IMR-90 (cell line): ENCODE data around the gene PPFIA2. TPM values are rescaled to one million over a fixed set of nuclear protein-coding genes. Genes with fewer than 3 reads are reported as not detected.

Experiments used
- ATAC-seq: fragments of 200-7000 bp; cut with Tn5 transposase; 2 replicates; pipeline ENCODE4 v1.9.1; 2020; ENCODE audit warnings: low read depth, mild to moderate bottlenecking, moderate library complexity
- BruUV-seq: library from RNA; stranded (reverse); fragments of 400-500 nt; replicated peaks from 2 replicates; lab custom pipeline; 2021; lab: Mats Ljungman, UMichigan
- CTCF ChIA-PET: fragments of 300-600 bp; formaldehyde crosslinking; extraction: SDS; loops from one replicate; lab custom pipeline; 2021; ENCODE audit warnings: antibody characterized with exemption; lab: Yijun Ruan, JAX
- POLR2A ChIA-PET: fragments of 300-600 bp; sonication (Branson Sonifier 250); formaldehyde crosslinking; loops from one replicate; lab custom pipeline; 2022; ENCODE audit warnings: antibody characterized with exemption; ENCODE audit not compliant: unreplicated experiment; lab: Charles Lee
- DNase-seq: peaks from one replicate; pipeline ENCODE4 v3.0.0; 2013
- H2AFZ ChIP-seq: replicated peaks from 2 replicates; pipeline ENCODE3; 2013; ENCODE audit warnings: low read length, mild to moderate bottlenecking; ENCODE audit not compliant: poor library complexity
- H2AK5ac ChIP-seq: 2 replicates; pipeline ENCODE4 v1.6.1; 2013; ENCODE audit warnings: low read depth, low read length, inconsistent platforms
- H2AK9ac ChIP-seq: replicated peaks from 2 replicates; pipeline ENCODE3; 2013; ENCODE audit warnings: mild to moderate bottlenecking, low read depth, low read length, moderate library complexity; ENCODE audit not compliant: poor library complexity
- H2BK120ac ChIP-seq: 2 replicates; pipeline ENCODE4 v1.6.1; 2013; ENCODE audit warnings: low read depth, low read length, inconsistent platforms
- H2BK15ac ChIP-seq: 3 replicates; pipeline ENCODE4 v1.6.1; 2013; ENCODE audit warnings: low read depth, low read length, inconsistent platforms
- H2BK20ac ChIP-seq: 2 replicates; pipeline ENCODE4 v1.6.1; 2013; ENCODE audit warnings: low read depth, mild to moderate bottlenecking, inconsistent platforms, low read length, moderate library complexity
- H2BK5ac ChIP-seq: 2 replicates; pipeline ENCODE4 v1.6.1; 2013; ENCODE audit warnings: mild to moderate bottlenecking, low read depth, low read length, inconsistent platforms; ENCODE audit not compliant: poor library complexity, severe bottlenecking
- H3K14ac ChIP-seq: replicated peaks from 2 replicates; pipeline ENCODE4 v1.6.1; 2013; ENCODE audit warnings: low read depth, low read length, inconsistent platforms
- H3K18ac ChIP-seq: 2 replicates; pipeline ENCODE4 v1.6.1; 2013; ENCODE audit warnings: low read depth, low read length, control low read depth
- H3K23ac ChIP-seq: 2 replicates; pipeline ENCODE4 v1.6.1; 2013; ENCODE audit warnings: low read depth, low read length, inconsistent platforms
- H3K27ac ChIP-seq: 2 replicates; pipeline ENCODE4 v1.5.1; 2013; ENCODE audit warnings: mild to moderate bottlenecking, control low read depth, low read length; ENCODE audit not compliant: insufficient read depth
- H3K27me3 ChIP-seq: 2 replicates; pipeline ENCODE4 v1.6.1; 2013; ENCODE audit warnings: low read length; ENCODE audit not compliant: control insufficient read depth, insufficient read depth
- H3K36me3 ChIP-seq: 2 replicates; pipeline ENCODE4 v1.6.1; 2013; ENCODE audit warnings: low read length, mixed read lengths; ENCODE audit not compliant: control insufficient read depth, insufficient read depth
- H3K4ac ChIP-seq: 2 replicates; pipeline ENCODE4 v1.6.1; 2013; ENCODE audit warnings: low read depth, low read length, inconsistent platforms
- H3K4me1 ChIP-seq: 2 replicates; pipeline ENCODE4 v1.6.1; 2013; ENCODE audit warnings: low read length, mixed read lengths; ENCODE audit not compliant: control insufficient read depth, insufficient read depth
- H3K4me2 ChIP-seq: 2 replicates; pipeline ENCODE4 v1.6.1; 2013; ENCODE audit warnings: low read depth, mild to moderate bottlenecking, control low read depth, low read length, moderate library complexity
- H3K4me3 ChIP-seq: 2 replicates; pipeline ENCODE4 v1.5.1; 2013; ENCODE audit warnings: low read depth, mild to moderate bottlenecking, control low read depth, low read length, moderate library complexity; ENCODE audit not compliant: insufficient read depth
- H3K56ac ChIP-seq: 2 replicates; pipeline ENCODE4 v1.6.1; 2013; ENCODE audit warnings: low read length, inconsistent platforms; ENCODE audit not compliant: insufficient read depth; ENCODE audit errors: extremely low read depth
- H3K79me1 ChIP-seq, 2 experiments: 2 replicates each; pipeline ENCODE4 v1.6.1; 2013; ENCODE audit warnings: low read length in 2 of 2, inconsistent platforms in 1 of 2, low read depth in 1 of 2
- H3K9ac ChIP-seq: 2 replicates; pipeline ENCODE4 v1.6.1; 2013; ENCODE audit warnings: low read depth, low read length, control low read depth
- H3K9me1 ChIP-seq: 2 replicates; pipeline ENCODE4 v1.6.1; 2013; ENCODE audit warnings: low read length, inconsistent platforms; ENCODE audit not compliant: insufficient read depth
- H3K9me3 ChIP-seq: 2 replicates; pipeline ENCODE4 v1.6.1; 2013; ENCODE audit warnings: low read length; ENCODE audit not compliant: control insufficient read depth, insufficient read depth
- H4K20me1 ChIP-seq: 2 replicates; pipeline ENCODE4 v1.6.1; 2013; ENCODE audit warnings: low read length, inconsistent platforms; ENCODE audit not compliant: insufficient read depth
- H4K5ac ChIP-seq: 2 replicates; pipeline ENCODE4 v1.6.1; 2013; ENCODE audit warnings: mild to moderate bottlenecking, low read depth, low read length, control low read depth
- H4K8ac ChIP-seq, 2 experiments: 2 replicates each; pipeline ENCODE4 v1.6.1; 2013; ENCODE audit warnings: low read depth in 2 of 2, low read length in 2 of 2, control low read depth in 1 of 2, inconsistent platforms in 1 of 2
- H4K91ac ChIP-seq: 2 replicates; pipeline ENCODE4 v1.6.1; 2013; ENCODE audit warnings: low read depth, low read length, inconsistent platforms; ENCODE audit not compliant: insufficient read depth
- BHLHE40 ChIP-seq: fragments of 150-350 bp; IDR thresholded peaks from 2 replicates; pipeline ENCODE4 v1.6.1; 2016; ENCODE audit warnings: mild to moderate bottlenecking, low read depth, low read length
- CEBPB ChIP-seq: IDR thresholded peaks from 2 replicates; pipeline ENCODE4 v1.6.1; 2012; ENCODE audit warnings: low read depth, low read length, improper control_type of control experiment
- CHD1 ChIP-seq: IDR thresholded peaks from 2 replicates; pipeline ENCODE4 v1.6.1; 2012; ENCODE audit warnings: low read depth, low read length, improper control_type of control experiment
- CTCF ChIP-seq: conservative IDR thresholded peaks from 2 replicates; pipeline ENCODE4 v1.5.1; 2012; ENCODE audit warnings: mild to moderate bottlenecking, low read depth, low read length, improper control_type of control experiment
- ELK1 ChIP-seq: fragments of 150-350 bp; IDR thresholded peaks from 2 replicates; pipeline ENCODE4 v1.6.1; 2016; ENCODE audit warnings: low read depth, mild to moderate bottlenecking, low read length, moderate library complexity, borderline replicate concordance
- FOS ChIP-seq: fragments of 150-350 bp; IDR thresholded peaks from 2 replicates; pipeline ENCODE4 v1.6.1; 2016; ENCODE audit warnings: low read depth, low read length
- MAFK ChIP-seq: IDR thresholded peaks from 2 replicates; pipeline ENCODE4 v1.6.1; 2012; ENCODE audit warnings: low read depth, low read length, improper control_type of control experiment
- MAZ ChIP-seq: IDR thresholded peaks from 2 replicates; pipeline ENCODE4 v1.6.1; 2012; ENCODE audit warnings: low read depth, mild to moderate bottlenecking, low read length, improper control_type of control experiment, moderate library complexity, borderline replicate concordance
- MXI1 ChIP-seq: IDR thresholded peaks from 2 replicates; pipeline ENCODE4 v1.6.1; 2012; ENCODE audit warnings: low read depth, mild to moderate bottlenecking, low read length, moderate library complexity, borderline replicate concordance
- NFE2L2 ChIP-seq: fragments of 150-350 bp; IDR thresholded peaks from 2 replicates; pipeline ENCODE4 v1.6.1; 2016; ENCODE audit warnings: low read depth, mild to moderate bottlenecking, low read length
- POLR2A ChIP-seq: IDR thresholded peaks from 2 replicates; pipeline ENCODE4 v1.6.1; 2012; ENCODE audit warnings: mild to moderate bottlenecking, low read depth, low read length
- RAD21 ChIP-seq: IDR thresholded peaks from 2 replicates; pipeline ENCODE4 v1.6.1; 2012; ENCODE audit warnings: low read length, improper control_type of control experiment
- RCOR1 ChIP-seq: IDR thresholded peaks from 2 replicates; pipeline ENCODE4 v1.6.1; 2012; ENCODE audit warnings: mild to moderate bottlenecking, low read length, improper control_type of control experiment; ENCODE audit not compliant: insufficient replicate concordance
- RFX5 ChIP-seq: IDR thresholded peaks from 2 replicates; pipeline ENCODE4 v1.8.0; 2012; ENCODE audit warnings: low read depth, mild to moderate bottlenecking, low read length, moderate library complexity
- SMC3 ChIP-seq: fragments of 150-350 bp; IDR thresholded peaks from 2 replicates; pipeline ENCODE4 v1.6.1; 2016; ENCODE audit warnings: low read depth, mild to moderate bottlenecking, antibody characterized with exemption, low read length, moderate library complexity
- dilution Hi-C: fragments of 300-500 bp; cut with HindIII; formaldehyde crosslinking; loops from one replicate; pipeline ENCODE4 v1.14.3; 2018; ENCODE audit warnings: low sequenced_read_pairs; ENCODE audit not compliant: unreplicated experiment
- in situ Hi-C: fragments of 300-500 bp; cut with MboI; formaldehyde crosslinking; loops from 3 replicates; pipeline ENCODE4 v1.14.3; 2019; ENCODE audit warnings: low sequenced_read_pairs, inconsistent platforms, mixed read lengths
- intact Hi-C: fragments of 100-400 bp; cut with micrococcal nuclease; formaldehyde crosslinking; loops from 2 replicates; pipeline ENCODE4 v1.10.0; 2022
- polyA plus RNA-seq, 3 experiments: library from polyadenylated mRNA; depleted of rRNA; stranded (reverse); fragments of >200 nt; gene quantifications; 2 replicates each; pipeline ENCODE4 v1.2.3, GENCODE V29; 2012; ENCODE audit warnings: low replicate concordance in 1 of 3
- total RNA-seq: library from RNA; depleted of rRNA; stranded (reverse); fragments of >200 nt; gene quantifications from 2 replicates; pipeline ENCODE4 v1.2.3, GENCODE V29; 2012
- TF ChIP-seq, protein P1 (sequence below): fragments of 150-350 bp; IDR thresholded peaks from 2 replicates; pipeline ENCODE4 v1.6.1; 2017; ENCODE audit warnings: mild to moderate bottlenecking, antibody characterized with exemption, low read length, low read depth

PPFIA2 gene
- total and polyA plus RNA-seq, 2 of the 4 experiments (the other 2 are of a cell fraction) = 0.29 to 1.3 TPM

- no peaks in the 10 kb centered on the region for H3K9me1 ChIP-seq
- no peak overlapping the region for H2AK9ac ChIP-seq
- no peak overlapping the region for H2BK20ac ChIP-seq
- POLR2A ChIA-PET = no interaction called here
- BruUV-seq = no TSS peak
- TF ChIP-seq RFX5 (no peak), RAD21 (no peak), FOS (no peak), CEBPB (no peak), RCOR1 (no peak), CTCF (no peak), MAZ (no peak), ELK1 (no peak), CHD1 (no peak), POLR2A (no peak), SMC3 (no peak), BHLHE40 (no peak), NFE2L2 (no peak), MAFK (no peak), MXI1 (no peak)
- TF ChIP-seq, protein P1, sequence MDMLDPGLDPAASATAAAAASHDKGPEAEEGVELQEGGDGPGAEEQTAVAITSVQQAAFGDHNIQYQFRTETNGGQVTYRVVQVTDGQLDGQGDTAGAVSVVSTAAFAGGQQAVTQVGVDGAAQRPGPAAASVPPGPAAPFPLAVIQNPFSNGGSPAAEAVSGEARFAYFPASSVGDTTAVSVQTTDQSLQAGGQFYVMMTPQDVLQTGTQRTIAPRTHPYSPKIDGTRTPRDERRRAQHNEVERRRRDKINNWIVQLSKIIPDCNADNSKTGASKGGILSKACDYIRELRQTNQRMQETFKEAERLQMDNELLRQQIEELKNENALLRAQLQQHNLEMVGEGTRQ = no peak
- no peak overlapping the region for H2BK15ac ChIP-seq
- no peak overlapping the region for H4K8ac ChIP-seq
- no peak overlapping the region for H2AFZ ChIP-seq
- ATAC-seq = no peak
- H3K23ac ChIP-seq = no peak overlapping the region
- no peak overlapping the region for H3K4me2 ChIP-seq
- no peak overlapping the region for H3K18ac ChIP-seq
- no peak overlapping the region for H3K4me3 ChIP-seq
- intact Hi-C loops (no loop called here), dilution Hi-C loops (no loop called here), in situ Hi-C loops (no loop called here)
- no peak overlapping the region for H3K27ac ChIP-seq
- no peaks in the 10 kb centered on the region for H3K4me1 ChIP-seq
- H3K9ac ChIP-seq = no peak overlapping the region
- no peak overlapping the region for H3K56ac ChIP-seq
- no peaks in the 10 kb centered on the region for H4K20me1 ChIP-seq
- DNase-seq = no peak
- no peak overlapping the region for H4K5ac ChIP-seq
- H3K36me3 ChIP-seq = no peaks in the 10 kb centered on the region
- CTCF ChIA-PET = no interaction called here
- no peaks in the 10 kb centered on the region for H3K9me3 ChIP-seq
- H2BK5ac ChIP-seq = no peak overlapping the region
- no peak overlapping the region for H2BK120ac ChIP-seq
- no peak overlapping the region for H3K14ac ChIP-seq
- H2AK5ac ChIP-seq = no peak overlapping the region
- no peak overlapping the region for H3K4ac ChIP-seq
- no peaks in the 10 kb centered on the region for H3K27me3 ChIP-seq
- no peaks in the 10 kb centered on the region for H3K79me1 ChIP-seq
- no peak overlapping the region for H4K91ac ChIP-seq
Observed at GRCh38 chr12:81327425-81327824, 431.7 kb downstream of the PPFIA2 start.
